Spleen (tissue), 7 donors: ENCODE results near the gene FGF14.

ENCODE experiments used
- CTCF ChIP-seq, 11 experiments: fragments of 200-600 bp in 7 of 11; fragments of 450-650 bp in 4 of 11; sonication (generic) in 4 of 11; IDR thresholded peaks in 8 of 11; conservative IDR thresholded peaks in 3 of 11; 1 replicate in 7 of 11; 2 replicates in 4 of 11; pipeline versions ENCODE4 v1.4.0 to v1.8.0; 2016 to 2021; ENCODE audit warnings: antibody characterized with exemption in 11 of 11, inconsistent platforms in 4 of 11, mild to moderate bottlenecking in 1 of 11
- POLR2A ChIP-seq, 3 donors: fragments of 450-650 bp; IDR thresholded peaks; one replicate each; pipeline ENCODE4 v1.5.1; 2017; ENCODE audit warnings: antibody characterized with exemption in 3 of 3, mild to moderate bottlenecking in 1 of 3
- donor health status: DM: no; HTN: no; CAD: no; lungs with moderate emphysema.
- donor health status: DM: no; HTN: no; CAD: no.
- donor health status: DM: no; HTN: no; CAD: no.

GRCh38 chr13:102273111-102273510 is 128.7 kb downstream of the FGF14 start:
- TF ChIP-seq CTCF (IDR thresholded peaks at IDR 0.05 in 8 of 11, conservative IDR thresholded peaks at IDR 0.05 in 3 of 11) (no peak), POLR2A (IDR thresholded peaks at IDR 0.05) (no peak)
